H9 (cell line): ENCODE results near the gene ZNRF2. TPM values are rescaled to one million over a fixed set of nuclear protein-coding genes. Genes with fewer than 3 reads are reported as not detected.
A peak's percentile ranks its signal among the peaks of the same experiment; 100 is the strongest.

Experiments
- DNase-seq: peaks from one replicate; pipeline ENCODE4 v3.0.0-alpha.2; 2017
- H2AFZ ChIP-seq: one replicate; pipeline ENCODE4 v1.6.1; 2013; ENCODE audit warnings: mild to moderate bottlenecking, low read length, control low read depth, moderate library complexity
- H2AK5ac ChIP-seq: 2 replicates; pipeline ENCODE4 v1.6.1; 2013; ENCODE audit warnings: low read length, control low read depth, mixed read lengths; ENCODE audit not compliant: insufficient read length
- H2BK120ac ChIP-seq: one replicate; pipeline ENCODE4 v1.6.1; 2013; ENCODE audit warnings: low read depth, mild to moderate bottlenecking, low read length, control low read depth, inconsistent platforms; ENCODE audit not compliant: poor library complexity, severe bottlenecking
- H2BK12ac ChIP-seq: 2 replicates; pipeline ENCODE4 v1.6.1; 2013; ENCODE audit warnings: low read length, control low read depth, mixed read lengths, low read depth; ENCODE audit not compliant: insufficient read length
- H2BK15ac ChIP-seq: 2 replicates; pipeline ENCODE4 v1.6.1; 2013; ENCODE audit warnings: low read depth, low read length, control low read depth
- H2BK20ac ChIP-seq: one replicate; pipeline ENCODE4 v1.6.1; 2013; ENCODE audit warnings: low read depth, mild to moderate bottlenecking, low read length, control low read depth, inconsistent platforms; ENCODE audit not compliant: poor library complexity, severe bottlenecking
- H2BK5ac ChIP-seq: 2 replicates; pipeline ENCODE4 v1.6.1; 2013; ENCODE audit warnings: low read length, control low read depth, mixed read lengths; ENCODE audit not compliant: insufficient read length
- H3K14ac ChIP-seq: 2 replicates; pipeline ENCODE4 v1.6.1; 2013; ENCODE audit warnings: low read length, control low read depth; ENCODE audit not compliant: insufficient read depth
- H3K18ac ChIP-seq: 2 replicates; pipeline ENCODE4 v1.6.1; 2013; ENCODE audit warnings: low read depth, mild to moderate bottlenecking, mixed read lengths, low read length, control low read depth; ENCODE audit not compliant: insufficient read length
- H3K23ac ChIP-seq: 2 replicates; pipeline ENCODE4 v1.6.1; 2013; ENCODE audit warnings: low read length, control low read depth, mixed read lengths, low read depth; ENCODE audit not compliant: insufficient read length
- H3K23me2 ChIP-seq: 2 replicates; pipeline ENCODE4 v1.6.1; 2013; ENCODE audit warnings: low read depth, mild to moderate bottlenecking, mixed read lengths, low read length, control low read depth; ENCODE audit not compliant: insufficient read length, poor library complexity, severe bottlenecking
- H3K27ac ChIP-seq: 2 replicates; pipeline ENCODE4 v1.5.1; 2013; ENCODE audit warnings: low read length, control low read depth, mixed read lengths, low read depth; ENCODE audit not compliant: insufficient read length
- H3K27me3 ChIP-seq: 2 replicates; pipeline ENCODE4 v1.6.1; 2013; ENCODE audit warnings: low read length, control low read depth, inconsistent platforms; ENCODE audit not compliant: insufficient read depth
- H3K4ac ChIP-seq: 2 replicates; pipeline ENCODE4 v1.6.1; 2013; ENCODE audit warnings: low read depth, mild to moderate bottlenecking, control low read depth, inconsistent platforms, low read length, moderate library complexity
- H3K4me1 ChIP-seq: 2 replicates; pipeline ENCODE4 v1.6.1; 2013; ENCODE audit warnings: low read length, control low read depth, inconsistent platforms; ENCODE audit not compliant: insufficient read depth
- H3K4me2 ChIP-seq: 2 replicates; pipeline ENCODE4 v1.6.1; 2013; ENCODE audit warnings: low read length, control low read depth, mixed read lengths; ENCODE audit not compliant: insufficient read length, insufficient read depth
- H3K56ac ChIP-seq: 2 replicates; pipeline ENCODE4 v1.6.1; 2013; ENCODE audit warnings: low read depth, mild to moderate bottlenecking, mixed read lengths, low read length, control low read depth; ENCODE audit not compliant: insufficient read length
- H3K79me1 ChIP-seq: 2 replicates; pipeline ENCODE4 v1.6.1; 2013; ENCODE audit warnings: low read depth, mild to moderate bottlenecking, moderate library complexity, low read length, control low read depth, inconsistent platforms; ENCODE audit not compliant: insufficient read depth, poor library complexity, severe bottlenecking
- H3K79me2 ChIP-seq: 2 replicates; pipeline ENCODE4 v1.6.1; 2013; ENCODE audit warnings: low read length, control low read depth, inconsistent platforms; ENCODE audit not compliant: insufficient read depth
- H3K9ac ChIP-seq: 2 replicates; pipeline ENCODE4 v1.6.1; 2013; ENCODE audit warnings: low read length, control low read depth, mixed read lengths; ENCODE audit not compliant: insufficient read length; ENCODE audit errors: extremely low read depth
- H3K9me3 ChIP-seq: one replicate; pipeline ENCODE4 v1.6.1; 2013; ENCODE audit warnings: low read depth, low read length, inconsistent platforms; ENCODE audit not compliant: control insufficient read depth
- H3T11ph ChIP-seq: one replicate; pipeline ENCODE4 v1.6.1; 2013; ENCODE audit warnings: mild to moderate bottlenecking, low read length, control low read depth, inconsistent platforms
- H4K20me1 ChIP-seq: one replicate; pipeline ENCODE4 v1.6.1; 2013; ENCODE audit not compliant: control insufficient read depth, insufficient read length, insufficient read depth
- H4K5ac ChIP-seq: 2 replicates; pipeline ENCODE4 v1.6.1; 2013; ENCODE audit warnings: low read depth, mild to moderate bottlenecking, mixed read lengths, low read length, control low read depth; ENCODE audit not compliant: insufficient read length
- H4K8ac ChIP-seq: replicated peaks from 2 replicates; pipeline ENCODE4 v1.6.1; 2013; ENCODE audit warnings: low read length, control low read depth, mixed read lengths, low read depth; ENCODE audit not compliant: insufficient read length
- H4K91ac ChIP-seq: 2 replicates; pipeline ENCODE4 v1.6.1; 2013; ENCODE audit warnings: low read depth, mild to moderate bottlenecking, moderate library complexity, mixed read lengths, low read length, control low read depth; ENCODE audit not compliant: insufficient read length
- H3K27ac Mint-ChIP-seq, 3 experiments: 2 replicates in 2 of 3; 3 replicates in 1 of 3; pipeline ENCODE4 v1.8.0; 2020 to 2021; ENCODE audit warnings: mixed read lengths in 3 of 3, mild to moderate bottlenecking in 1 of 3, moderate library complexity in 1 of 3
- H3K27me3 Mint-ChIP-seq: 2 replicates; pipeline ENCODE4 v1.8.0; 2021; ENCODE audit warnings: low read depth, mild to moderate bottlenecking, moderate library complexity, mixed read lengths
- H3K36me3 Mint-ChIP-seq, 3 experiments: 2 replicates in 2 of 3; 3 replicates in 1 of 3; pipeline ENCODE4 v1.8.0; 2020 to 2021; ENCODE audit warnings: low read depth in 3 of 3, mixed read lengths in 3 of 3; ENCODE audit not compliant: insufficient read depth in 1 of 3
- H3K4me1 Mint-ChIP-seq, 2 experiments: 2 replicates each; pipeline ENCODE4 v1.8.0; 2020; ENCODE audit warnings: mixed read lengths in 2 of 2
- H3K4me3 Mint-ChIP-seq, 2 experiments: 2 replicates in 1 of 2; 3 replicates in 1 of 2; pipeline ENCODE4 v1.8.0; 2020 to 2021; ENCODE audit warnings: mild to moderate bottlenecking in 2 of 2, mixed read lengths in 2 of 2, moderate library complexity in 1 of 2
- H3K9me3 Mint-ChIP-seq, 2 experiments: 2 replicates in 1 of 2; 3 replicates in 1 of 2; pipeline ENCODE4 v1.8.0; 2020; ENCODE audit warnings: mild to moderate bottlenecking in 2 of 2, mixed read lengths in 2 of 2, moderate library complexity in 1 of 2
- WGBS: extraction: QIAGEN DNeasy Blood & Tissue Kit; methylation state at CpG from one replicate; pipeline ENCODE4 v1.1.7; 2013; ENCODE audit warnings: missing lambda C conversion rate, low lambda C conversion rate, mixed read lengths; ENCODE audit not compliant: insufficient read length; ENCODE audit errors: extremely low coverage; 5-methylcytosine and 5-hydroxymethylcytosine counted together
- long read RNA-seq: library from polyadenylated mRNA; unstranded; transcript quantifications from one replicate; pipeline ENCODE4 v2.0.0, GENCODE V29; 2020
- total RNA-seq: library from RNA; stranded (reverse); gene quantifications from 2 replicates; pipeline ENCODE4 v1.2.1, GENCODE V29; 2021
- TF ChIP-seq, protein P1 (sequence below): fragments of 200-600 bp; sonication (generic); conservative IDR thresholded peaks from 3 replicates; pipeline ENCODE4 v1.8.0; 2021; ENCODE audit warnings: antibody characterized with exemption, mild to moderate bottlenecking

ZNRF2 gene
- 16.5 and 17.1 TPM in 2 replicates for total RNA-seq
- long read RNA-seq = 0 reads

DNA sequence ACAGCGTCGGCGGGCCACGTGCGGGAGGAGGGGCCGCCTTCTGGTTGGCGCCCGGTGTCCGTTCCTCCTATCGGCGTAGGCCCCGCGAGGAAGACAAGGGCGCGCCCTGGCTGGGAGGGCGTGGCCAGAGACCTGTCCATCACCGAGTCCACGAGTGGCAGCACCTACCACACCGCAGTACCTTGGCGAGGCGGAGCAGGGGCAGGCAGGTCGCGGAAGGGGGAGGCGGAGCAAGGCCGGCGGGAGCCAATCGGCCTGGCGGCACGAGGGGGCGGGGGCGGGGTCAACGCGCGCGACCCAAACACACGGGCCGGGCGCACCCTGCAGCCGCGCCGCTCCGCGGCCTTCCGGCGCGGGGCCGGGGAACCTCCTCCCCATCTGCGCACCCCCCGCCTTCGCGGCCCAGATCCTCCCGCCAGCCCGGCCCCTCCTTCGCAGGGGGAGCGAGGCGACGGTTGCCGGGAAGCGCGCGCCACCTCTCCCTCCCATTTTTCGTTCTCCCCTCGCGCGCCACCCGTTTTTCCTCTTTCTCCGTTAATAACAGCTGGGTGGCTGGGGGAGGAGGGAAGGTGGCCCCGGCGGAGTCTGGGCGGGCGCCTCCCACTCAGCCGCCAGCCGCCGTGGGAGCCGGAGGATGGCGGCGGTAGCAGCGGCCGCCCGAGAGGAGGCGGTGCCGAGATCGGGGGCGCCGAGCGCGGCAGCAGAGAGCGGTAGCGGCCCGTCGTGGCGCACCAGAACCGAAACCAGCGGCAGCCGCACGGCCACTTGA, at the start of gene ZNRF2:
ZNRF2 (plus strand) TSS at position 300 of the 769 bp plus-strand sequence. CDS start 761 bp downstream, outside the sequence.
- peaks cover 3% of the 10 kb centered on the region for H3K23me2 ChIP-seq
- DNase-seq = peak; percentile 100
- Mint-ChIP-seq H3K4me3 (peak within 1 kb of the TSS; percentile 73 to 77), H3K36me3 (no peaks in the 10 kb centered on the region), H3K9me3 (no peaks in the 10 kb centered on the region; a peak in 1 of 5 replicates), H3K27ac (peak within 1 kb of the TSS; percentile 77 to 94 (median 87); a peak in 6 of 7 replicates), H3K27me3 (peaks cover 2% of the 10 kb centered on the region), H3K4me1 (peaks cover 45 to 51% of the 10 kb centered on the region in 2 experiments)
- no peaks in the 10 kb centered on the region for H3K9me3 ChIP-seq
- H2BK5ac ChIP-seq = no peak within 1 kb of the TSS
- no peak within 1 kb of the TSS for H2AFZ ChIP-seq
- TF ChIP-seq, protein P1, sequence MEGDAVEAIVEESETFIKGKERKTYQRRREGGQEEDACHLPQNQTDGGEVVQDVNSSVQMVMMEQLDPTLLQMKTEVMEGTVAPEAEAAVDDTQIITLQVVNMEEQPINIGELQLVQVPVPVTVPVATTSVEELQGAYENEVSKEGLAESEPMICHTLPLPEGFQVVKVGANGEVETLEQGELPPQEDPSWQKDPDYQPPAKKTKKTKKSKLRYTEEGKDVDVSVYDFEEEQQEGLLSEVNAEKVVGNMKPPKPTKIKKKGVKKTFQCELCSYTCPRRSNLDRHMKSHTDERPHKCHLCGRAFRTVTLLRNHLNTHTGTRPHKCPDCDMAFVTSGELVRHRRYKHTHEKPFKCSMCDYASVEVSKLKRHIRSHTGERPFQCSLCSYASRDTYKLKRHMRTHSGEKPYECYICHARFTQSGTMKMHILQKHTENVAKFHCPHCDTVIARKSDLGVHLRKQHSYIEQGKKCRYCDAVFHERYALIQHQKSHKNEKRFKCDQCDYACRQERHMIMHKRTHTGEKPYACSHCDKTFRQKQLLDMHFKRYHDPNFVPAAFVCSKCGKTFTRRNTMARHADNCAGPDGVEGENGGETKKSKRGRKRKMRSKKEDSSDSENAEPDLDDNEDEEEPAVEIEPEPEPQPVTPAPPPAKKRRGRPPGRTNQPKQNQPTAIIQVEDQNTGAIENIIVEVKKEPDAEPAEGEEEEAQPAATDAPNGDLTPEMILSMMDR = peak; percentile 57
- H3K4me1 ChIP-seq = no peaks in the 10 kb centered on the region; the same call in 1 of the 2 replicates
- H3K23ac ChIP-seq = no peak within 1 kb of the TSS
- H4K91ac ChIP-seq = no peak within 1 kb of the TSS
- peak within 1 kb of the TSS; percentile 86 for H3K14ac ChIP-seq
- no peaks in the 10 kb centered on the region for H4K20me1 ChIP-seq
- peaks cover 2% of the 10 kb centered on the region; the same call in 1 of the 2 replicates for H3K79me2 ChIP-seq
- H2BK15ac ChIP-seq = no peak within 1 kb of the TSS
- H4K8ac ChIP-seq = no peak within 1 kb of the TSS
- no CpG with 5 or more reads among the region's 96 CpGs for WGBS
- peak within 1 kb of the TSS; percentile 84 for H3K18ac ChIP-seq
- no peak within 1 kb of the TSS for H3K27ac ChIP-seq
- H3T11ph ChIP-seq = no peak within 1 kb of the TSS
- H3K4ac ChIP-seq = no peak within 1 kb of the TSS
- H3K79me1 ChIP-seq = no peaks in the 10 kb centered on the region
- H3K9ac ChIP-seq = peak within 1 kb of the TSS; percentile 15
- no peak within 1 kb of the TSS for H2BK120ac ChIP-seq
- no peak within 1 kb of the TSS for H2BK20ac ChIP-seq
- H4K5ac ChIP-seq = no peak within 1 kb of the TSS
- no peaks in the 10 kb centered on the region for H3K27me3 ChIP-seq
- H3K4me2 ChIP-seq = peak within 1 kb of the TSS; percentile 15
- H3K56ac ChIP-seq = no peak within 1 kb of the TSS
- H2AK5ac ChIP-seq = no peak within 1 kb of the TSS
- H2BK12ac ChIP-seq = no peak within 1 kb of the TSS
